ENCODE results near the gene CNGA3. TPM values are rescaled to one million over a fixed set of nuclear protein-coding genes. Genes with fewer than 3 reads are reported as not detected.

Gene CNGA3
- total and polyA plus RNA-seq, 2 experiments from 2014 or later: not detected

GRCh38 chr2:98308532-98308931, 37.7 kb upstream of the CNGA3 start (continued):
- TF ChIP-seq, protein P1, sequence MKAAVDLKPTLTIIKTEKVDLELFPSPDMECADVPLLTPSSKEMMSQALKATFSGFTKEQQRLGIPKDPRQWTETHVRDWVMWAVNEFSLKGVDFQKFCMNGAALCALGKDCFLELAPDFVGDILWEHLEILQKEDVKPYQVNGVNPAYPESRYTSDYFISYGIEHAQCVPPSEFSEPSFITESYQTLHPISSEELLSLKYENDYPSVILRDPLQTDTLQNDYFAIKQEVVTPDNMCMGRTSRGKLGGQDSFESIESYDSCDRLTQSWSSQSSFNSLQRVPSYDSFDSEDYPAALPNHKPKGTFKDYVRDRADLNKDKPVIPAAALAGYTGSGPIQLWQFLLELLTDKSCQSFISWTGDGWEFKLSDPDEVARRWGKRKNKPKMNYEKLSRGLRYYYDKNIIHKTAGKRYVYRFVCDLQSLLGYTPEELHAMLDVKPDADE (IDR thresholded peaks at IDR 0.05): no peak
- no peak for TF ChIP-seq STAT1 (IDR thresholded peaks at IDR 0.05; ENCODE audit: unreplicated experiment)
- TF ChIP-seq CTCF (conservative IDR thresholded peaks at IDR 0.05; ENCODE audit: low read depth in 2 of 2): no peak
- TF ChIP-seq EZH2 (IDR thresholded peaks at IDR 0.05; ENCODE audit: low read depth, unreplicated experiment): no peak
- TF ChIP-seq POLR2AphosphoS5 (IDR thresholded peaks at IDR 0.05; ENCODE audit: low read depth): no peak

DNA sequence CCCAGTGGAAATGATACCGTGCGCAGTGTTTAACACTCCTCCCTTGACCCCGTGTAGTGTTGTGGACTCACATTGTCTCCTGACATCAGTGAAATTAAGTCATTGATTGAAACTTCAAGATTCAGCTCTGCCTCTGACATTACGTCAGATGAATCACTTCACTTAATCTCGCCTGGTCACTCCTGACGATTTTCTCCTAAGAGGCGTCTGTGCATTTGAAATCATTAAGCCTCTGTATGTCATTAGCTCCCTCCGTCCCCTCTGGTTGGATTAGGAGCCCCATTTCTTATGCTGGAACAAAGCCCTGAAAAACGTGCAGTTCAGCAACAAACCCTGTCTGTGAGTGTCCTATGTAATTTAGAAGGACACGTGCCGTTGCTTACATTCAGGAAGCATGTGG, 36.7 kb upstream of the CNGA3 start:
- TF ChIP-seq ZNF114 (CRISPR knock-in tag; IDR thresholded peaks at IDR 0.05) (no peak), POLR2AphosphoS5 (IDR thresholded peaks at IDR 0.05; ENCODE audit: low read depth) (no peak), ZNF331 (CRISPR knock-in tag; IDR thresholded peaks at IDR 0.05; ENCODE audit: low read depth) (no peak), NANOG (IDR thresholded peaks at IDR 0.05; ENCODE audit: borderline replicate concordance) (no peak), EZH2 (IDR thresholded peaks at IDR 0.05; ENCODE audit: low read depth, unreplicated experiment) (no peak), JUNB (IDR thresholded peaks at IDR 0.05; ENCODE audit: unreplicated experiment) (no peak), EZH2phosphoT487 (IDR thresholded peaks at IDR 0.05; ENCODE audit: unreplicated experiment) (no peak), CTCF (conservative IDR thresholded peaks at IDR 0.05; ENCODE audit: low read depth in 2 of 2) (no peak), REST (IDR thresholded peaks at IDR 0.05; ENCODE audit: unreplicated experiment) (no peak), CREB1 (CRISPR knock-in tag; IDR thresholded peaks at IDR 0.05; ENCODE audit: low read depth) (no peak), STAT1 (IDR thresholded peaks at IDR 0.05; ENCODE audit: unreplicated experiment) (no peak)
- TF ChIP-seq, protein P1 (IDR thresholded peaks at IDR 0.05): no peak
- no peaks in the 10 kb centered on the region; the same call in 1 of the 2 replicates for H4K20me1 ChIP-seq (replicated peaks; ENCODE audit: insufficient read depth)
- H3K4me1 ChIP-seq (ENCODE audit: insufficient read depth): no peaks in the 10 kb centered on the region
- H3K9me3 Mint-ChIP-seq: no peaks in the 10 kb centered on the region
- no peak overlapping the region for H3K27ac Mint-ChIP-seq
- H3K27ac ChIP-seq (ENCODE audit: low read depth): no peak overlapping the region
- H3K27me3 ChIP-seq (ENCODE audit: insufficient read depth): no peaks in the 10 kb centered on the region
- no peak overlapping the region for H3K4me3 ChIP-seq
- H3K4me1 Mint-ChIP-seq: peaks cover 13% of the 10 kb centered on the region
- H3K36me3 Mint-ChIP-seq (ENCODE audit: low read depth): peaks cover 3% of the 10 kb centered on the region; the same call in 2 of the 3 replicates
- no peaks in the 10 kb centered on the region for H3F3A ChIP-seq (replicated peaks; ENCODE audit: low read depth)
- no peaks in the 10 kb centered on the region for H3K79me2 ChIP-seq (replicated peaks; ENCODE audit: insufficient read depth)
- H3K36me3 ChIP-seq (ENCODE audit: insufficient read depth): no peaks in the 10 kb centered on the region
- no peak overlapping the region for H3K4me2 ChIP-seq
- H3K9me2 ChIP-seq (ENCODE audit: insufficient read depth): no peaks in the 10 kb centered on the region
- H3K27me3 Mint-ChIP-seq (ENCODE audit: insufficient read depth, low read depth, poor library complexity): peaks cover 8% of the 10 kb centered on the region
- DNase-seq (ENCODE audit: low spot score) (no peak), ATAC-seq (no peak)
- no peak overlapping the region for H2AFZ ChIP-seq
- no peak overlapping the region for H3K4me3 Mint-ChIP-seq

Data from GM23338 (cell line).